Measurements from ENCODE around the gene MAGEB10. TPM values are rescaled to one million over a fixed set of nuclear protein-coding genes. Genes with fewer than 3 reads are reported as not detected.

The MAGEB10 gene
- total RNA-seq = not detected

GRCh38 chrX:27807690-27808089 is at the start of gene MAGEB10:
MAGEB10 (plus strand) TSS chrX:27807990; CDS start chrX:27821307, 13,317 bp downstream.

Other genes starting within 250 kb of the MAGEB10 start
- gene DCAF8L2, start 217.6 kb upstream of the MAGEB10 start, total RNA-seq = not detected
- gene DCAF8L1, start 173.5 kb downstream of the MAGEB10 start, total RNA-seq = not detected

Measured in melanocyte of skin (primary cell).